HL-60/S4 (cell line): ENCODE results near the gene FLT3LG.

ENCODE experiments used
- in situ Hi-C: fragments of 300-500 bp; cut with MboI; formaldehyde crosslinking; loops from 2 replicates; pipeline ENCODE4 v1.14.3; 2022; ENCODE audit warnings: low sequenced_read_pairs

FLT3LG gene

GRCh38 chr19:49507803-49508494 lies 33.9 kb downstream of the FLT3LG start:
- in situ Hi-C loops, result loop anchor here (5.0 kb wide), 1 partner anchor 39 kb away; no protein-coding TSS in a partner anchor

- in situ Hi-C loops, result no loop called here
Measured at GRCh38 chr19:49512970-49513745, 39.1 kb downstream of the FLT3LG start.

GRCh38 chr19:49513746-49514118 lies 39.7 kb downstream of the FLT3LG start:
- in situ Hi-C loops, result no loop called here

- in situ Hi-C loops, result no loop called here
Measured at GRCh38 chr19:49514151-49514550, 40.1 kb downstream of the FLT3LG start.

- in situ Hi-C loops, result no loop called here
Measured at GRCh38 chr19:49515767-49516166, 41.8 kb downstream of the FLT3LG start.

GRCh38 chr19:49518033-49518432 lies 44.0 kb downstream of the FLT3LG start:
- in situ Hi-C loops, result no loop called here

- in situ Hi-C loops, result no loop called here
Measured at GRCh38 chr19:49520705-49521319, 46.8 kb downstream of the FLT3LG start.

GRCh38 chr19:49524812-49525455 lies 50.9 kb downstream of the FLT3LG start:
- in situ Hi-C loops, result no loop called here

- in situ Hi-C loops, result no loop called here
Measured at GRCh38 chr19:49528211-49528771, 54.3 kb downstream of the FLT3LG start.

GRCh38 chr19:49530708-49531107 lies 56.7 kb downstream of the FLT3LG start:
- in situ Hi-C loops, result no loop called here

- in situ Hi-C loops, result no loop called here
Measured at GRCh38 chr19:49533551-49534488, 59.8 kb downstream of the FLT3LG start.

GRCh38 chr19:49534632-49535385 lies 60.8 kb downstream of the FLT3LG start:
- in situ Hi-C loops, result no loop called here
